Thyroid gland (tissue), 4 donors: ENCODE results near the gene NUDT1.

Source experiments
- POLR2A ChIP-seq, 2 donors: fragments of 450-650 bp; IDR thresholded peaks; one replicate each; pipeline ENCODE4 v1.6.1; 2017; ENCODE audit warnings: antibody characterized with exemption in 2 of 2, mild to moderate bottlenecking in 2 of 2, moderate library complexity in 1 of 2
- TF ChIP-seq, protein P1 (sequence below), 6 experiments: fragments of 200-600 bp in 3 of 6; fragments of 450-650 bp in 3 of 6; sonication (generic) in 3 of 6; IDR thresholded peaks; one replicate each; pipeline ENCODE4 v1.5.1; 2016 to 2019; ENCODE audit warnings: antibody characterized with exemption in 6 of 6, mild to moderate bottlenecking in 2 of 6, inconsistent platforms in 1 of 6, moderate library complexity in 1 of 6

DNA sequence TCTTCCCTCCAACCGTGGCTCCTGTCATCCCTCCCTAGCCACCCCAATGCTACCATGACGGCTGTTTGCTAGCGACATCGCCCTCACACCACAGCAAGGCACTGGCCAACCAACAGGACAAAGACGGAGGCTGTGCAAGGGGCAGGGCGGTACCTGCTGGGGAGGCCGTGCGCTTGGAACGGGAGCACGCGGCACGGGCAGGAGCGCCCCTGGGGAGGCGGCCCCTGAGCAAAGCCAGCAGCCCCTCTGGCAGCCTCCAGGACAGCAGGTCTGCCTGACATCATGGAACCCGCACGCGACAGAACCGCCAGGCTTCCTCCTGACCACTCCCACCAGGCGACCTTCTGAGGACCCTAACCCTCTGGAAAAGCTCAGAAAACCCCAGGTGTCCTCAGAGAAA, 22.0 kb upstream of the NUDT1 start:
- TF ChIP-seq, protein P1, sequence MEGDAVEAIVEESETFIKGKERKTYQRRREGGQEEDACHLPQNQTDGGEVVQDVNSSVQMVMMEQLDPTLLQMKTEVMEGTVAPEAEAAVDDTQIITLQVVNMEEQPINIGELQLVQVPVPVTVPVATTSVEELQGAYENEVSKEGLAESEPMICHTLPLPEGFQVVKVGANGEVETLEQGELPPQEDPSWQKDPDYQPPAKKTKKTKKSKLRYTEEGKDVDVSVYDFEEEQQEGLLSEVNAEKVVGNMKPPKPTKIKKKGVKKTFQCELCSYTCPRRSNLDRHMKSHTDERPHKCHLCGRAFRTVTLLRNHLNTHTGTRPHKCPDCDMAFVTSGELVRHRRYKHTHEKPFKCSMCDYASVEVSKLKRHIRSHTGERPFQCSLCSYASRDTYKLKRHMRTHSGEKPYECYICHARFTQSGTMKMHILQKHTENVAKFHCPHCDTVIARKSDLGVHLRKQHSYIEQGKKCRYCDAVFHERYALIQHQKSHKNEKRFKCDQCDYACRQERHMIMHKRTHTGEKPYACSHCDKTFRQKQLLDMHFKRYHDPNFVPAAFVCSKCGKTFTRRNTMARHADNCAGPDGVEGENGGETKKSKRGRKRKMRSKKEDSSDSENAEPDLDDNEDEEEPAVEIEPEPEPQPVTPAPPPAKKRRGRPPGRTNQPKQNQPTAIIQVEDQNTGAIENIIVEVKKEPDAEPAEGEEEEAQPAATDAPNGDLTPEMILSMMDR (IDR thresholded peaks at IDR 0.05): no peak
- no peak for TF ChIP-seq POLR2A (IDR thresholded peaks at IDR 0.05)
